GDM1 (cell line): Measurements from ENCODE around the gene CYB5B.
"Not testable (repeated sequence)": the region's sequence is repeated elsewhere in the genome, so short reads cannot be mapped to it uniquely, and the experiment has no call there.

Experiments
- DNase-seq: peaks from one replicate; lab custom pipeline; 2025; lab: John Stamatoyannopoulos, UW

Gene CYB5B

GRCh38 chr16:69408475-69408874, 15.9 kb upstream of the CYB5B start:
- no peak for DNase-seq

GRCh38 chr16:69410219-69410990, 14.0 kb upstream of the CYB5B start:
- DNase-seq, result no peak

- no peak for DNase-seq
Measured at GRCh38 chr16:69411064-69411985, 13.1 kb upstream of the CYB5B start.

- DNase-seq, result no peak
Measured at GRCh38 chr16:69412287-69412686, 12.1 kb upstream of the CYB5B start.

- DNase-seq, result no peak
Measured at GRCh38 chr16:69413045-69413664, 11.3 kb upstream of the CYB5B start.

- no peak for DNase-seq
Measured at GRCh38 chr16:69417520-69418199, 6.8 kb upstream of the CYB5B start.

- DNase-seq, result no peak
Measured at GRCh38 chr16:69419956-69420355, 4.5 kb upstream of the CYB5B start.

- no peak for DNase-seq
Measured at GRCh38 chr16:69423189-69423588, 1.2 kb upstream of the CYB5B start.

GRCh38 chr16:69424935-69425784, 741 bp downstream of the CYB5B start:
- no peak for DNase-seq

GRCh38 chr16:69428652-69429051, 4.2 kb downstream of the CYB5B start:
- DNase-seq, result no peak

- not testable (repeated sequence) for DNase-seq
Measured at GRCh38 chr16:69429058-69429640, 4.7 kb downstream of the CYB5B start.

GRCh38 chr16:69431948-69432468, 7.6 kb downstream of the CYB5B start:
- DNase-seq, result no peak

GRCh38 chr16:69434066-69434465, 9.6 kb downstream of the CYB5B start:
- DNase-seq, result no peak

GRCh38 chr16:69435977-69436820, 11.8 kb downstream of the CYB5B start:
- no peak for DNase-seq

GRCh38 chr16:69436896-69437295, 12.5 kb downstream of the CYB5B start:
- no peak for DNase-seq

- no peak for DNase-seq
Measured at GRCh38 chr16:69438465-69438864, 14.0 kb downstream of the CYB5B start.

GRCh38 chr16:69440250-69440649, 15.8 kb downstream of the CYB5B start:
- DNase-seq, result no peak

GRCh38 chr16:69441030-69441429, 16.6 kb downstream of the CYB5B start:
- DNase-seq, result not testable (repeated sequence)

- no peak for DNase-seq
Measured at GRCh38 chr16:69443927-69444631, 19.7 kb downstream of the CYB5B start.
